Liver (tissue), 3 donors: ENCODE measurements around the gene SEMA5A.

Experiments used
- GABPA ChIP-seq, 2 donors: IDR thresholded peaks in 1 of 2; conservative IDR thresholded peaks in 1 of 2; 2 replicates each; pipeline ENCODE4 v1.6.1; 2016; ENCODE audit warnings: antibody characterized with exemption in 2 of 2, mild to moderate bottlenecking in 1 of 2, moderate library complexity in 1 of 2
- HNF4A ChIP-seq, 2 donors: conservative IDR thresholded peaks; 2 replicates each; pipeline ENCODE4 v1.6.1; 2016; ENCODE audit warnings: antibody characterized with exemption in 2 of 2, mild to moderate bottlenecking in 2 of 2
- JUND ChIP-seq, 2 donors: IDR thresholded peaks; 2 replicates each; pipeline ENCODE4 v1.6.1; 2016; ENCODE audit warnings: antibody characterized with exemption in 2 of 2
- NR2F2 ChIP-seq: IDR thresholded peaks from 2 replicates; pipeline ENCODE4 v1.6.1; 2016; ENCODE audit warnings: antibody characterized with exemption
- RAD21 ChIP-seq, 2 donors: IDR thresholded peaks; 2 replicates each; pipeline ENCODE4 v1.6.1; 2016; ENCODE audit warnings: antibody characterized with exemption in 2 of 2, mild to moderate bottlenecking in 2 of 2
- REST ChIP-seq: IDR thresholded peaks from 2 replicates; pipeline ENCODE4 v1.6.1; 2016; ENCODE audit warnings: antibody characterized with exemption, mild to moderate bottlenecking
- RXRA ChIP-seq, 2 donors: IDR thresholded peaks; 2 replicates each; pipeline ENCODE4 v1.6.1; 2017 to 2018; ENCODE audit warnings: antibody characterized with exemption in 2 of 2, mild to moderate bottlenecking in 1 of 2
- SP1 ChIP-seq: IDR thresholded peaks from 2 replicates; pipeline ENCODE4 v1.6.1; 2018; ENCODE audit warnings: antibody characterized with exemption, mild to moderate bottlenecking
- TAF1 ChIP-seq: conservative IDR thresholded peaks from 2 replicates; pipeline ENCODE4 v1.6.1; 2016; ENCODE audit warnings: antibody characterized with exemption, mild to moderate bottlenecking
- YY1 ChIP-seq: IDR thresholded peaks from 2 replicates; pipeline ENCODE4 v1.6.1; 2016; ENCODE audit warnings: antibody characterized with exemption, mild to moderate bottlenecking
- TF ChIP-seq, protein P1 (sequence below): fragments of 150-350 bp; IDR thresholded peaks from 2 replicates; pipeline ENCODE4 v1.5.1; 2017; ENCODE audit warnings: improper control_type of control experiment, low read depth, low read length; ENCODE audit not compliant: missing input control
- TF ChIP-seq, protein P2 (sequence below): IDR thresholded peaks from 2 replicates; pipeline ENCODE4 v1.6.1; 2016; ENCODE audit warnings: antibody characterized with exemption
- donor health status: healthy.
- donor health status: healthy.

GRCh38 chr5:9125852-9126251 lies 420.0 kb downstream of the SEMA5A start:
- TF ChIP-seq RXRA (IDR thresholded peaks at IDR 0.05) (no peak), REST (no peak), SP1 (no peak), TAF1 (no peak), JUND (IDR thresholded peaks at IDR 0.05) (no peak), GABPA (IDR thresholded peaks at IDR 0.05 in 1 of 2, conservative IDR thresholded peaks at IDR 0.05 in 1 of 2) (no peak), YY1 (no peak), NR2F2 (no peak), HNF4A (conservative IDR thresholded peaks at IDR 0.05) (no peak), RAD21 (IDR thresholded peaks at IDR 0.05) (no peak)
- TF ChIP-seq, protein P1, sequence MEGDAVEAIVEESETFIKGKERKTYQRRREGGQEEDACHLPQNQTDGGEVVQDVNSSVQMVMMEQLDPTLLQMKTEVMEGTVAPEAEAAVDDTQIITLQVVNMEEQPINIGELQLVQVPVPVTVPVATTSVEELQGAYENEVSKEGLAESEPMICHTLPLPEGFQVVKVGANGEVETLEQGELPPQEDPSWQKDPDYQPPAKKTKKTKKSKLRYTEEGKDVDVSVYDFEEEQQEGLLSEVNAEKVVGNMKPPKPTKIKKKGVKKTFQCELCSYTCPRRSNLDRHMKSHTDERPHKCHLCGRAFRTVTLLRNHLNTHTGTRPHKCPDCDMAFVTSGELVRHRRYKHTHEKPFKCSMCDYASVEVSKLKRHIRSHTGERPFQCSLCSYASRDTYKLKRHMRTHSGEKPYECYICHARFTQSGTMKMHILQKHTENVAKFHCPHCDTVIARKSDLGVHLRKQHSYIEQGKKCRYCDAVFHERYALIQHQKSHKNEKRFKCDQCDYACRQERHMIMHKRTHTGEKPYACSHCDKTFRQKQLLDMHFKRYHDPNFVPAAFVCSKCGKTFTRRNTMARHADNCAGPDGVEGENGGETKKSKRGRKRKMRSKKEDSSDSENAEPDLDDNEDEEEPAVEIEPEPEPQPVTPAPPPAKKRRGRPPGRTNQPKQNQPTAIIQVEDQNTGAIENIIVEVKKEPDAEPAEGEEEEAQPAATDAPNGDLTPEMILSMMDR, result no peak
- TF ChIP-seq, protein P2, sequence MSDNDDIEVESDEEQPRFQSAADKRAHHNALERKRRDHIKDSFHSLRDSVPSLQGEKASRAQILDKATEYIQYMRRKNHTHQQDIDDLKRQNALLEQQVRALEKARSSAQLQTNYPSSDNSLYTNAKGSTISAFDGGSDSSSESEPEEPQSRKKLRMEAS, result no peak
